GM23338 (cell line): ENCODE measurements around the gene MYO16. TPM values are rescaled to one million over a fixed set of nuclear protein-coding genes. Genes with fewer than 3 reads are reported as not detected.

Experiments
- CREB1 ChIP-seq: fragments of 250-450 bp; sonication (Bioruptor Pico); IDR thresholded peaks from 2 replicates; pipeline ENCODE4 v1.5.0; 2020; ENCODE audit warnings: low read depth, mild to moderate bottlenecking, moderate library complexity
- CTCF ChIP-seq, 2 experiments: fragments of 200-600 bp in 1 of 2; sonication (generic) in 1 of 2; conservative IDR thresholded peaks; 2 replicates each; pipeline versions ENCODE4 v1.5.1 to v1.6.1; 2016 to 2017; ENCODE audit warnings: antibody characterized with exemption in 2 of 2, low read depth in 2 of 2, mild to moderate bottlenecking in 2 of 2, moderate library complexity in 1 of 2
- ETS1 ChIP-seq: IDR thresholded peaks from 2 replicates; pipeline ENCODE4 v1.6.1; 2016; ENCODE audit warnings: antibody characterized with exemption
- NANOG ChIP-seq: IDR thresholded peaks from 2 replicates; pipeline ENCODE4 v1.6.1; 2016; ENCODE audit warnings: antibody characterized with exemption, borderline replicate concordance
- POLR2AphosphoS5 ChIP-seq: IDR thresholded peaks from 2 replicates; pipeline ENCODE4 v1.6.1; 2016; ENCODE audit warnings: antibody characterized with exemption, low read depth
- REST ChIP-seq: IDR thresholded peaks from one replicate; pipeline ENCODE4 v1.6.1; 2018; ENCODE audit warnings: antibody characterized with exemption; ENCODE audit not compliant: unreplicated experiment
- ZNF114 ChIP-seq: fragments of 250-450 bp; sonication (Bioruptor Pico); IDR thresholded peaks from 2 replicates; pipeline ENCODE4 v1.5.0; 2020; ENCODE audit warnings: mild to moderate bottlenecking, moderate library complexity
- ZNF331 ChIP-seq: fragments of 250-450 bp; sonication (Bioruptor Pico); IDR thresholded peaks from 2 replicates; pipeline ENCODE4 v1.5.0; 2020; ENCODE audit warnings: low read depth, mild to moderate bottlenecking, moderate library complexity
- ZNF462 ChIP-seq: fragments of 250-450 bp; sonication (Bioruptor Pico); IDR thresholded peaks from 2 replicates; pipeline ENCODE4 v1.5.0; 2020; ENCODE audit warnings: mild to moderate bottlenecking, moderate library complexity
- polyA plus RNA-seq: library from polyadenylated mRNA; unstranded; fragments of >200 nt; fragmentation: Nextera tagmentation; extraction: Ambion mirVana; gene quantifications from 2 replicates; pipeline ENCODE4 v1.2.1, GENCODE V29; 2016
- total RNA-seq: library from RNA; depleted of rRNA; stranded (reverse); fragments of >200 nt; shearing (Covaris generic); gene quantifications from 2 replicates; pipeline ENCODE4 v1.2.3, GENCODE V29; 2014

The MYO16 gene
- total and polyA plus RNA-seq, 2 experiments from 2014 or later, result 0.10 to 0.13 TPM

- TF ChIP-seq ZNF462 (CRISPR knock-in tag) (no peak), POLR2AphosphoS5 (no peak), NANOG (no peak), ZNF331 (CRISPR knock-in tag) (no peak), REST (no peak), ZNF114 (CRISPR knock-in tag) (no peak), CREB1 (CRISPR knock-in tag) (no peak), ETS1 (no peak), CTCF (conservative IDR thresholded peaks at IDR 0.05; ENCODE audit: low read depth in 2 of 2) (no peak)
These were observed 187.0 kb downstream of the MYO16 start (continued) for GRCh38 chr13:108816375-108816774.
